Tibial nerve (tissue), 4 donors: Measurements from ENCODE around the gene SLX4IP.

Experiments used
- CTCF ChIP-seq, 5 experiments: fragments of 200-600 bp in 3 of 5; fragments of 450-650 bp in 2 of 5; sonication (generic) in 3 of 5; IDR thresholded peaks; one replicate each; pipeline ENCODE4 v1.5.1; 2016 to 2019; ENCODE audit warnings: antibody characterized with exemption in 5 of 5, mild to moderate bottlenecking in 3 of 5, moderate library complexity in 2 of 5
- EP300 ChIP-seq, 2 donors: sonication (generic); formaldehyde crosslinking; IDR thresholded peaks; one replicate each; pipeline ENCODE4 v1.6.1; 2017; ENCODE audit warnings: antibody characterized with exemption in 2 of 2, mild to moderate bottlenecking in 1 of 2

- no peak for TF ChIP-seq CTCF (IDR thresholded peaks at IDR 0.05)
- TF ChIP-seq EP300 (IDR thresholded peaks at IDR 0.05) = no peak
Observed at GRCh38 chr20:10475225-10475624, 40.1 kb downstream of the SLX4IP start.
